Lung microvascular endothelial cell (primary cell): Measurements from ENCODE around the gene RICTOR. TPM values are rescaled to one million over a fixed set of nuclear protein-coding genes. Genes with fewer than 3 reads are reported as not detected.

Experiments used
- DNase-seq, 2 donors: peaks; one replicate each; pipeline versions ENCODE4 v3.0.0 to v3.0.0-alpha.2; 2010; ENCODE audit warnings: low read depth in 2 of 2
- total RNA-seq: library from RNA; depleted of rRNA; stranded (reverse); fragments of >200 nt; gene quantifications from 2 replicates; pipeline ENCODE4 v1.2.1, GENCODE V29; 2014

Gene RICTOR
- total RNA-seq, 1 donor from 2014 or later = 22.8 TPM

GRCh38 chr5:38940230-38940858 is 133.9 kb downstream of the RICTOR start:
- no peak for DNase-seq

GRCh38 chr5:38938973-38939372 is 135.2 kb downstream of the RICTOR start:
- DNase-seq = no peak

- DNase-seq = peak in 1 of 2 donors; percentile 5
Observed at GRCh38 chr5:38938424-38938823, 135.8 kb downstream of the RICTOR start.

GRCh38 chr5:38936269-38936668 is 137.9 kb downstream of the RICTOR start:
- no peak for DNase-seq

GRCh38 chr5:38935437-38935836 is 138.8 kb downstream of the RICTOR start:
- DNase-seq = no peak

GRCh38 chr5:38932854-38933408 is 141.3 kb downstream of the RICTOR start:
- DNase-seq = no peak

- DNase-seq = peak in 1 of 2 donors; percentile 72
Observed at GRCh38 chr5:38931731-38932130, 142.5 kb downstream of the RICTOR start.

- no peak for DNase-seq
Observed at GRCh38 chr5:38929838-38930237, 144.4 kb downstream of the RICTOR start.

GRCh38 chr5:38927470-38927869 is 146.7 kb downstream of the RICTOR start:
- DNase-seq = no peak

GRCh38 chr5:38926121-38926520 is 148.1 kb downstream of the RICTOR start:
- DNase-seq = peak in 1 of 2 donors; percentile 72

GRCh38 chr5:38925154-38925925 is 148.9 kb downstream of the RICTOR start:
- DNase-seq = peak in 1 of 2 donors; percentile 51

- DNase-seq = no peak
Observed at GRCh38 chr5:38923661-38924451, 150.3 kb downstream of the RICTOR start.

GRCh38 chr5:38922199-38922598 is 152.0 kb downstream of the RICTOR start:
- peak; percentile 71 to 78 for DNase-seq

GRCh38 chr5:38921174-38921573 is 153.0 kb downstream of the RICTOR start:
- peak; percentile 20 to 33 for DNase-seq

GRCh38 chr5:38916802-38917201 is 157.4 kb downstream of the RICTOR start:
- no peak for DNase-seq

GRCh38 chr5:38913714-38914113 is 160.5 kb downstream of the RICTOR start:
- no peak for DNase-seq

GRCh38 chr5:38911933-38912332 is 162.3 kb downstream of the RICTOR start:
- no peak for DNase-seq

- no peak for DNase-seq
Observed at GRCh38 chr5:38906503-38906902, 167.7 kb downstream of the RICTOR start.

- no peak for DNase-seq
Observed at GRCh38 chr5:38905516-38905915, 168.7 kb downstream of the RICTOR start.

GRCh38 chr5:38899936-38900335 is 174.3 kb downstream of the RICTOR start:
- no peak for DNase-seq

GRCh38 chr5:38896760-38897159 is 177.4 kb downstream of the RICTOR start:
- DNase-seq = no peak

- DNase-seq = no peak
Observed at GRCh38 chr5:38892363-38892762, 181.8 kb downstream of the RICTOR start.
